ENCODE results near the gene LSM14A. TPM values are rescaled to one million over a fixed set of nuclear protein-coding genes. Genes with fewer than 3 reads are reported as not detected.

Gene LSM14A
- total and polyA plus RNA-seq, 2 of the 8 experiments (the other 6 are each of a cell fraction or from before 2014, with no cell fraction given): 117 to 195 TPM

- H4K20me1 ChIP-seq (replicated peaks in 1 of 2; ENCODE audit: control insufficient read depth in 1 of 2, insufficient read depth in 2 of 2, low read length in 2 of 2): no peaks in the 10 kb centered on the region
- H3K4me3 ChIP-seq (ENCODE audit: extremely low read depth in 1 of 4, insufficient read depth in 2 of 4, low read depth in 3 of 4, low read length in 4 of 4): no peak overlapping the region
- no peak overlapping the region for H2BK15ac ChIP-seq (ENCODE audit: low read length)
- H3K56ac ChIP-seq (replicated peaks; ENCODE audit: insufficient read length, low read depth, low read length): no peak overlapping the region
- H2BK5ac ChIP-seq (ENCODE audit: low read depth, low read length): peak overlapping the region; percentile 77
- FAIRE-seq (no peak), DNase-seq (ENCODE audit: low read depth in 1 of 2, low spot score in 2 of 2) (no peak)
- H3K79me2 ChIP-seq (ENCODE audit: control insufficient read depth in 1 of 2, insufficient read depth in 2 of 2, low read length in 2 of 2): no peaks in the 10 kb centered on the region
- H2AFZ ChIP-seq (ENCODE audit: low read length): no peak overlapping the region
- H4K8ac ChIP-seq (ENCODE audit: extremely low read depth, insufficient read depth, low read length): no peak overlapping the region
- H3K18ac ChIP-seq (ENCODE audit: extremely low read depth, low read length): no peak overlapping the region
- no peaks in the 10 kb centered on the region for H3K27me3 ChIP-seq (replicated peaks in 1 of 4; ENCODE audit: control insufficient read depth in 3 of 4, extremely low read depth in 1 of 4, insufficient read depth in 3 of 4, low read length in 3 of 4)
- no peak overlapping the region for H3K14ac ChIP-seq (ENCODE audit: insufficient read length)
- no peak overlapping the region for H2BK20ac ChIP-seq (ENCODE audit: low read length)
- no peak for TF ChIP-seq SP1 (IDR thresholded peaks at IDR 0.05; ENCODE audit: low read depth, low read length)
- peak; percentile 63; the same call in 1 of the 2 replicates for TF ChIP-seq POLR2AphosphoS5 (IDR thresholded peaks at IDR 0.05; ENCODE audit: low read depth, low read length)
- TF ChIP-seq TCF12 (IDR thresholded peaks at IDR 0.05; ENCODE audit: low read depth, low read length): no peak
- no peak overlapping the region for H4K5ac ChIP-seq (ENCODE audit: insufficient read length, low read depth, low read length)
- H3K23ac ChIP-seq (ENCODE audit: insufficient read length): no peak overlapping the region
- no peak overlapping the region for H2AK5ac ChIP-seq (ENCODE audit: low read depth, low read length)
- no peak overlapping the region for H3K4me2 ChIP-seq (ENCODE audit: insufficient read depth in 1 of 2, low read depth in 2 of 2, low read length in 2 of 2)
- H3K23me2 ChIP-seq (ENCODE audit: low read depth, low read length): no peaks in the 10 kb centered on the region
- peaks cover 7 to 45% (median 11%) of the 10 kb centered on the region in 4 experiments; a peak in 7 of 8 replicates for H3K36me3 ChIP-seq (ENCODE audit: control insufficient read depth in 2 of 4, insufficient read depth in 4 of 4, low read length in 3 of 4)
- ChIA-PET CTCF (ENCODE audit: partially characterized antibody) (interaction anchor here (0.6 to 3.1 kb wide), 5 partner anchors 8 to 124 kb away, joined by 3 to 14 read pairs (median 4); no protein-coding TSS in a partner anchor), POLR2A (ENCODE audit: partially characterized antibody) (interaction anchor here (0.8 to 2.7 kb wide), 5 partner anchors 9 to 70 kb away, joined by 3 to 11 read pairs (median 3); no protein-coding TSS in a partner anchor)
- H3K4ac ChIP-seq (replicated peaks; ENCODE audit: insufficient read length, low read depth, low read length): no peak overlapping the region
- 80% methylated on average over 10 of the region's 10 CpGs; no CpG with 5 or more reads in 1 of the 2 experiments for WGBS, 2 experiments (ENCODE audit: extremely low coverage in 1 of 2, insufficient coverage in 1 of 2, insufficient read length in 1 of 2, insufficient replicate concordance in 2 of 2, low coverage in 1 of 2, low lambda C conversion rate in 2 of 2, missing lambda C conversion rate in 1 of 2)
- H4K91ac ChIP-seq (replicated peaks; ENCODE audit: insufficient read length, low read length): no peak overlapping the region
- no peak overlapping the region for H3K27ac ChIP-seq (ENCODE audit: low read depth, low read length)
- H3K9ac ChIP-seq (replicated peaks in 1 of 4; ENCODE audit: extremely low read depth in 1 of 4, low read depth in 3 of 4, low read length in 3 of 4): no peak overlapping the region
- H3K9me3 ChIP-seq (ENCODE audit: insufficient read depth in 2 of 2, low read depth in 1 of 2, low read length in 1 of 2): no peaks in the 10 kb centered on the region
- peaks cover 0 to 7% (median 6%) of the 10 kb centered on the region in 4 experiments; a peak in 4 of 7 replicates for H3K4me1 ChIP-seq (replicated peaks in 1 of 4; ENCODE audit: control insufficient read depth in 3 of 4, insufficient read depth in 4 of 4, low read length in 3 of 4)
- H3K79me1 ChIP-seq (ENCODE audit: low read depth, low read length): no peaks in the 10 kb centered on the region; the same call in 1 of the 2 replicates
- H2BK12ac ChIP-seq (ENCODE audit: low read depth, low read length): no peak overlapping the region
- no peak overlapping the region for H2BK120ac ChIP-seq (replicated peaks; ENCODE audit: low read depth, low read length)
Measured at GRCh38 chr19:34230820-34231219, 58.5 kb downstream of the LSM14A start.
